ENCODE measurements around the gene OR52B2.

DNA sequence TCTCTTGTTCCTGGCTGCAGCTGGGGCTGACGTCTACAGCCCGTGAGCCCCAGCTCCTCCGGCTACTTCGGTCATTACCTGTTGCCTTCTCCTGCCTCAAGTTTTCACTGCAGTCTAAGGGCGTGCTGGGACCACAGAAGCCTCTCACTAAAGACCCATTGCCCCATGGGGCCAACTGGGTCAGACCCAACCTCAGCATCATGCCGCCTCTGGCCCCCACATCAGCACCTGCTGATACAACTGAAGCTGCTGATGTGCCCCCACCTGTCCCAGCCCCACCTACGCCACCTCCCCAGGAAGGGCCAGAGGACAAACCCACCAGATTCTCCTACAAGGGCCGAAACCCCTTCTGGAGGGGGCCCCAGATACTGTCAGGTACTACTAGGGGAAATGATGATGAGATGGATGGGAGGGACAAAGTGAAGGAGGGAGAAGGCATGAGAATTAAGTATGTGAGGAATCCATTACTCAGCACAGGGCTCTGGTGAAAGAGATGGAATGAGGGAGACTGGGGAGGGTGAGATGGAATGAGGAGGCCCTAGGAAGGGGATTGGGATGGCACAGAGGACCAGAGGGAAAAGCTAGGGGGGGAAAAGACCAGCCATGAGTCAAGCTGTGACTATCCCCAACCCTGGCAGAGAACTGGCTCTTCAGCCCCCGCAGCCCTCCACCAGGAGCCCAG is 40.3 kb upstream of the OR52B2 start:
- no peak for TF ChIP-seq POLR2A (IDR thresholded peaks at IDR 0.05)
- TF ChIP-seq, protein P1, sequence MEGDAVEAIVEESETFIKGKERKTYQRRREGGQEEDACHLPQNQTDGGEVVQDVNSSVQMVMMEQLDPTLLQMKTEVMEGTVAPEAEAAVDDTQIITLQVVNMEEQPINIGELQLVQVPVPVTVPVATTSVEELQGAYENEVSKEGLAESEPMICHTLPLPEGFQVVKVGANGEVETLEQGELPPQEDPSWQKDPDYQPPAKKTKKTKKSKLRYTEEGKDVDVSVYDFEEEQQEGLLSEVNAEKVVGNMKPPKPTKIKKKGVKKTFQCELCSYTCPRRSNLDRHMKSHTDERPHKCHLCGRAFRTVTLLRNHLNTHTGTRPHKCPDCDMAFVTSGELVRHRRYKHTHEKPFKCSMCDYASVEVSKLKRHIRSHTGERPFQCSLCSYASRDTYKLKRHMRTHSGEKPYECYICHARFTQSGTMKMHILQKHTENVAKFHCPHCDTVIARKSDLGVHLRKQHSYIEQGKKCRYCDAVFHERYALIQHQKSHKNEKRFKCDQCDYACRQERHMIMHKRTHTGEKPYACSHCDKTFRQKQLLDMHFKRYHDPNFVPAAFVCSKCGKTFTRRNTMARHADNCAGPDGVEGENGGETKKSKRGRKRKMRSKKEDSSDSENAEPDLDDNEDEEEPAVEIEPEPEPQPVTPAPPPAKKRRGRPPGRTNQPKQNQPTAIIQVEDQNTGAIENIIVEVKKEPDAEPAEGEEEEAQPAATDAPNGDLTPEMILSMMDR (IDR thresholded peaks at IDR 0.05): no peak
